Fibroblast of villous mesenchyme (primary cell): Measurements from ENCODE around the gene PON3. TPM values are rescaled to one million over a fixed set of nuclear protein-coding genes. Genes with fewer than 3 reads are reported as not detected.

Source experiments
- DNase-seq: peaks from one replicate; pipeline ENCODE4 v3.0.0-alpha.2; 2010; ENCODE audit warnings: low read depth
- H3K4me3 ChIP-seq: 2 replicates; pipeline ENCODE4 v1.5.1; 2011; ENCODE audit warnings: low read depth, mild to moderate bottlenecking, low read length
- CTCF ChIP-seq: IDR thresholded peaks from 2 replicates; pipeline ENCODE4 v1.5.1; 2012; ENCODE audit warnings: low read depth, mild to moderate bottlenecking, low read length; ENCODE audit not compliant: insufficient read depth
- total RNA-seq: library from RNA; depleted of rRNA; stranded (reverse); fragments of >200 nt; gene quantifications from 2 replicates; pipeline ENCODE4 v1.2.3, GENCODE V29; 2012

PON3 gene
- total RNA-seq, 1 donor, result not detected

GRCh38 chr7:95434557-95435421 lies 38.6 kb upstream of the PON3 start, which contains the start of gene PON2:
Gene PON2, minus strand, starts transcription at chr7:95435028. Its CDS starts 77 bp downstream, at chr7:95434951.
- H3K4me3 ChIP-seq, result peak within 1 kb of the TSS; percentile 73
- TF ChIP-seq CTCF, result no peak
- DNase-seq, result peak; percentile 74

- DNase-seq, result no peak
- no peak for TF ChIP-seq CTCF
- H3K4me3 ChIP-seq, result peak overlapping the region; percentile 73
These were observed 37.9 kb upstream of the PON3 start for GRCh38 chr7:95433952-95434556.

- H3K4me3 ChIP-seq, result no peak overlapping the region
- no peak for DNase-seq
- TF ChIP-seq CTCF, result no peak
These were observed 37.0 kb upstream of the PON3 start for GRCh38 chr7:95433129-95433528.

GRCh38 chr7:95432606-95433005 lies 36.4 kb upstream of the PON3 start:
- no peak for TF ChIP-seq CTCF
- no peak for DNase-seq
- no peak overlapping the region for H3K4me3 ChIP-seq

- H3K4me3 ChIP-seq, result no peak overlapping the region
- peak; percentile 44 for DNase-seq
- no peak for TF ChIP-seq CTCF
These were observed 34.7 kb upstream of the PON3 start for GRCh38 chr7:95430864-95431263.

GRCh38 chr7:95429241-95429990 lies 33.2 kb upstream of the PON3 start:
- no peak overlapping the region for H3K4me3 ChIP-seq
- DNase-seq, result peak; percentile 37
- no peak for TF ChIP-seq CTCF
